Measurements from ENCODE around the gene ASPHD2.

- TF ChIP-seq CTCF (IDR thresholded peaks at IDR 0.05; ENCODE audit: low read length) = no peak
- no peak for TF ChIP-seq EZH2 (IDR thresholded peaks at IDR 0.05; ENCODE audit: borderline replicate concordance, low read length)
These were observed 12.8 kb upstream of the ASPHD2 start for GRCh38 chr22:26416256-26416655.

Data from OCI-LY1 (cell line).